ENCODE results near the gene HAPLN2.
"Not testable (repeated sequence)": the region's sequence is repeated elsewhere in the genome, so short reads cannot be mapped to it uniquely, and the experiment has no call there.

The HAPLN2 gene

GRCh38 chr1:156619582-156619955, 354 bp downstream of the HAPLN2 start:
- Mint-ChIP-seq H3K9me3 (no peaks in the 10 kb centered on the region), H3K27me3 (peaks cover 33% of the 10 kb centered on the region), H3K4me1 (peaks cover 5% of the 10 kb centered on the region), H3K27ac (no peak overlapping the region), H3K36me3 (no peaks in the 10 kb centered on the region), H3K4me3 (no peak overlapping the region)
- DNase-seq (ENCODE audit: low spot score in 2 of 2) (no peak), ATAC-seq (ENCODE audit: low read depth) (no peak)

GRCh38 chr1:156622581-156623297, 3.5 kb downstream of the HAPLN2 start:
- Mint-ChIP-seq H3K27ac (no peak overlapping the region), H3K27me3 (peaks cover 28% of the 10 kb centered on the region), H3K36me3 (no peaks in the 10 kb centered on the region), H3K9me3 (no peaks in the 10 kb centered on the region), H3K4me1 (peaks cover 9% of the 10 kb centered on the region), H3K4me3 (no peak overlapping the region)
- ATAC-seq (ENCODE audit: low read depth) (no peak), DNase-seq (ENCODE audit: low spot score in 2 of 2) (no peak)

GRCh38 chr1:156623946-156624813, 5.0 kb downstream of the HAPLN2 start:
- H3K27ac Mint-ChIP-seq, result no peak overlapping the region
- H3K36me3 Mint-ChIP-seq, result no peaks in the 10 kb centered on the region
- H3K27me3 Mint-ChIP-seq, result peaks cover 26% of the 10 kb centered on the region
- DNase-seq (ENCODE audit: low spot score in 2 of 2) (peak in 1 of 2 donors; percentile 58), ATAC-seq (ENCODE audit: low read depth) (peak; percentile 58)
- no peaks in the 10 kb centered on the region for H3K9me3 Mint-ChIP-seq
- peak overlapping the region; percentile 70 for H3K4me3 Mint-ChIP-seq
- peaks cover 7% of the 10 kb centered on the region for H3K4me1 Mint-ChIP-seq

- H3K4me1 Mint-ChIP-seq, result peaks cover 5% of the 10 kb centered on the region
- ATAC-seq (ENCODE audit: low read depth) (peak; percentile 4), DNase-seq (ENCODE audit: low spot score in 2 of 2) (no peak)
- H3K4me3 Mint-ChIP-seq, result peak overlapping the region; percentile 70
- H3K9me3 Mint-ChIP-seq, result no peaks in the 10 kb centered on the region
- H3K36me3 Mint-ChIP-seq, result no peaks in the 10 kb centered on the region
- H3K27ac Mint-ChIP-seq, result no peak overlapping the region
- peaks cover 23% of the 10 kb centered on the region for H3K27me3 Mint-ChIP-seq
Observed at GRCh38 chr1:156624814-156625435, 5.7 kb downstream of the HAPLN2 start.

DNA sequence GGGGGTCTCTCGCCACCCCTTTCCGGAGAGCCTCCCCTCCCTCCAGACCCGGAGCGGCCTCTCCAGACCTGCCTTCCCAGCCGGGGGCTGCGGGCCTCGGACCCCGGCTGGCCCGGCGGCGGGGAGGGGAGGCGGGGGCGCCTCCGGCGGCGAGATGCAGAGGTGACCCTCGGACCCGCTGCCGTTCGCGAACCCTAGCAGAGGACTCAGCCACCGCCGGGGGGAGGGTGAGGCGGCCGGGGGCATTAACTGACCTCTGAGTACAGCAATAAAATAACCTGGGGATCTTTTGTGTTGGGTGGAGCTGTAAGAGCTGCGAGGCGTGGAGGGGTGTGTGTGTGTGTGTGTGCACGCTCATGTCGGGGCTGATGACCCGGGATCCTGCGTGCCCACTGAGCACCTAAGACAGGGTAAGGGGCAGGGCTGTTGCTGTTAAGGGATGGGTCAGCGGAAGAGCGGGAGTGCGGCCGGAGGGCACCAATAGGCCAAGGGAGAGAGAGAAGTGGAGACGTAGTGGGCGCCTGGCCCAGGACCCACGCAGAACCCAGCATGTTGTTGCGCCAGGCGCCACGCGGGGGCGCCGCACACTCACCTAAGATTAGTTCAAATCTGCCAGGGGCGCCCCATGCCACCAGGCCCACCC, 6.3 kb downstream of the HAPLN2 start:
- H3K4me1 Mint-ChIP-seq, result peaks cover 5% of the 10 kb centered on the region
- H3K9me3 Mint-ChIP-seq, result no peaks in the 10 kb centered on the region
- no peak overlapping the region for H3K27ac Mint-ChIP-seq
- ATAC-seq (ENCODE audit: low read depth), result peak; percentile 61
- peaks cover 21% of the 10 kb centered on the region for H3K27me3 Mint-ChIP-seq
- no peaks in the 10 kb centered on the region for H3K36me3 Mint-ChIP-seq
- DNase-seq (ENCODE audit: low spot score in 2 of 2), result peak; percentile 72 to 77
- peak overlapping the region; percentile 77 for H3K4me3 Mint-ChIP-seq

DNA sequence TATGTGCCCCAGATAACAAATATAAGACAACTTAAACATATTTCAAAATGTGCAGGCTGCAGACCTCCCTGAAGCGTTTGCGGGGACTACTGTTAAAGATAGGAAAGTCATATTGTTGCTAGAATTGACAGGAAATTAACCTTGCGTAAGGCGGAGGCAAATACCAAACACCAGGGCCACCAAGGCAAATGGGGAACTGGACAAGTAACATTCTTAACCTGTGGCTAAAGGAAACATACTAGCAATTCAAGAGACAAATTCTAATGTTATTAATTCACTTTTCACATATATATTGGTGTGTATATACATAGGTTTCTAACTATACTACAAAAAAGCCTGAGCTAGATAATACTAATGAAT, 6.8 kb downstream of the HAPLN2 start:
- H3K9me3 Mint-ChIP-seq, result no peaks in the 10 kb centered on the region
- H3K4me3 Mint-ChIP-seq, result no peak overlapping the region
- ATAC-seq (ENCODE audit: low read depth) (no peak), DNase-seq (ENCODE audit: low spot score in 2 of 2) (no peak)
- H3K4me1 Mint-ChIP-seq, result peaks cover 5% of the 10 kb centered on the region
- no peak overlapping the region for H3K27ac Mint-ChIP-seq
- H3K36me3 Mint-ChIP-seq, result no peaks in the 10 kb centered on the region
- H3K27me3 Mint-ChIP-seq, result peaks cover 20% of the 10 kb centered on the region

DNA sequence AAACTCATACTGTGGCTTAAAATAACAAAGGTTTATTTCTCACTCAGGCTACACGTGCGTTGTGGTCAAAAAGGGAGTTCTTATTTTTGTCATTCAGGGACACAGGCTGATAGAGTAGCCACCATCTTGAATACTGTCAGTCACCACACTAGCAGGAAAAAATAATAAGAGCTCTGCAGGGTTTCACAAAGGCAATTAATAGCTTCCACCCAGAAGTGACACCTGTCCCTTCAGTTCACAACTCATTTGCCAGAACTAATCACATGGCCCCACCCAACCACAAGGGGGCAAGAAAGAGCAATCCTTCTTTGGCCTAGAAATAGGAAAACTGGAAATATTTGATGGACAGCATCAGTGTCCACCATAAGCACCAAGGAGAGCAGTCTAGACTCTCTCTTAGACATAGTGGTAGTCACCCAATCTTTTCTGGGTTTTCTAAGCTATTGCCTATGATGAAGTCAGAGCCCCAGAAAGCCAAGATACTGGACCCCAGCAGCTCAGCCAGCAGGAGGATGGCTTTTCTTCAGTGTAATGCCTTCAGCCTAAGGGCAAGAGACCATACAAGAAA, 8.2 kb downstream of the HAPLN2 start:
- peaks cover 23% of the 10 kb centered on the region for H3K27me3 Mint-ChIP-seq
- ATAC-seq (ENCODE audit: low read depth) (no peak), DNase-seq (ENCODE audit: low spot score in 2 of 2) (no peak)
- H3K9me3 Mint-ChIP-seq, result no peaks in the 10 kb centered on the region
- peaks cover 5% of the 10 kb centered on the region for H3K4me1 Mint-ChIP-seq
- H3K4me3 Mint-ChIP-seq, result no peak overlapping the region
- no peak overlapping the region for H3K27ac Mint-ChIP-seq
- no peaks in the 10 kb centered on the region for H3K36me3 Mint-ChIP-seq

DNA sequence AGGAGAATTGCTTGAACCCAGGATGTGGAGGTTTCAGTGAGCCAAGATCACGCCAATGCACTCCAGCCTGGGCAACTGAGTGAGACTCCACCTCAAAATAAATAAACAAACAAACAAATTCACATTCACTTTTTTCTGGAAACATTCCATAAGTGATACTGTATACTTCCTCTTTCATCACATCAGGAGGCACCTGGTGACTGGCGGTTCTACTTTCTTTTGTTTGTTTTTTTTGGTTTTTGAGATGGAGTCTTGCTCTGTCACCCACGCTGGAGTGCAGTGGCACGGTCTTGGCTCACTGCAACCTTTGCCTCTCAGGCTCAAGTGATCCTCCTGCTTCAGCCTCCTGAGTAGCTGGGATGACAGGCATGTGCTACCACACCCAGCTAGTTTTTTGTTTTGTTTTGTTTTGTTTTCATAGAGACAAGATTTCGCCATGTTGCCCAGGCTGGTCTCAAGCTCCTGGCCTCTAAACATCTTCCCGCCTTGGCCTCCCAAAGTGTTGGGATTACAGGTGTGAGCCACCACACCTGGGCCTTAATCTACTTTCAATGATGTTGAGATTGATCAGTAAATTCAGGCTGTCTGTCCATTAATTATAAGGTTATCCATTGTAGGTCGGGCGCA, 10.7 kb downstream of the HAPLN2 start:
- Mint-ChIP-seq H3K4me3 (no peak overlapping the region), H3K27ac (no peak overlapping the region), H3K9me3 (no peaks in the 10 kb centered on the region), H3K4me1 (peaks cover 3% of the 10 kb centered on the region), H3K36me3 (no peaks in the 10 kb centered on the region), H3K27me3 (peaks cover 20% of the 10 kb centered on the region)
- ATAC-seq (ENCODE audit: low read depth), result peak; percentile 37
- DNase-seq (ENCODE audit: low spot score in 2 of 2), result no peak

- H3K9me3 Mint-ChIP-seq; H3K4me3 Mint-ChIP-seq; ATAC-seq (ENCODE audit: low read depth); DNase-seq (ENCODE audit: low spot score in 2 of 2); H3K27ac Mint-ChIP-seq; H3K36me3 Mint-ChIP-seq; H3K4me1 Mint-ChIP-seq: not testable (repeated sequence)
- peaks cover 20% of the 10 kb centered on the region for H3K27me3 Mint-ChIP-seq
Observed at GRCh38 chr1:156631152-156631551, 11.9 kb downstream of the HAPLN2 start.

GRCh38 chr1:156632355-156632754, 13.1 kb downstream of the HAPLN2 start:
- no peaks in the 10 kb centered on the region for H3K9me3 Mint-ChIP-seq
- H3K36me3 Mint-ChIP-seq, result no peaks in the 10 kb centered on the region
- ATAC-seq (ENCODE audit: low read depth), result no peak
- no peak for DNase-seq (ENCODE audit: low spot score in 2 of 2)
- H3K4me1 Mint-ChIP-seq, result peaks cover 4% of the 10 kb centered on the region
- no peak overlapping the region for H3K27ac Mint-ChIP-seq
- H3K4me3 Mint-ChIP-seq, result no peak overlapping the region
- peaks cover 24% of the 10 kb centered on the region for H3K27me3 Mint-ChIP-seq

DNA sequence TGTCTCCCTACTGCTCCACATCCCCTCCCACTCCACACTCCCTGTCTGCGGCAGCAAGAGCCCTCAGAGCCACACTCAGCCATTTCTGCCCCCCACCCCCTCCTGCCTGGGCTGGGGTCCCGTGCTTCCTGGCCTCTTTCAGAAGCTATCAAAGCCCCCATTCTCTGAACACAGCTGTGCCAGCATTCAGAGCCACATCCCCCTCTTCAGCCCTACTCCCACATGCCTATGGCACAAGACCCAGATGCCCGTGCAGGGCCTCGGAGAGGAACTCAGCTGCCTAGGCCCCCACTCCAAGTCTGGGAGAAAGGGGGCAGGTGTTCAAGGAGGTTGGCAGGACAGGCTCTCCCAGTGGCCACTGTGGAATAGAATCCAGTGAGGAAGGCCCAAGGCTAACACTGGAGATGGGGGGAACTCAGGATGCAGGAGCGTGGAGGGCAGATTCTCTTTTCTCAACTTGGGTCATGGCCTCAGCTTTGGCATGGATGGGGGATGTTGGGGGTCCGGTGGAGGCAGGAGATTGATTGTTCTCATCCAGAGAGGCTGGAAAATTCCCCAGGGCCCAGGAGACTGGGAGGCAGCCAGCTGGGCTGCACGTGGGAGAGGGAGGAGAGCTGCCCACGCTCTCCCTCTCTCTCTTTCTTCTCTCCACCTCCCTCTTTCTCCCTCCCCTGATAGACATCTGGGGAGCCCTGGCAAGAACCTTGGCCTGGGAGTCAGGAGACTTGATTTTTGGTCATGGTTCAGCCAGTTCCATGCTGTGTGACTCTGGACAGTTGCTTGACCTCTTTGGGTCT, 19.2 kb downstream of the HAPLN2 start:
- DNase-seq (ENCODE audit: low spot score in 2 of 2) (no peak), ATAC-seq (ENCODE audit: low read depth) (no peak)
- no peaks in the 10 kb centered on the region for H3K36me3 Mint-ChIP-seq
- peaks cover 16% of the 10 kb centered on the region for H3K4me1 Mint-ChIP-seq
- H3K27ac Mint-ChIP-seq, result no peak overlapping the region
- peaks cover 41% of the 10 kb centered on the region for H3K27me3 Mint-ChIP-seq
- H3K4me3 Mint-ChIP-seq, result no peak overlapping the region
- no peaks in the 10 kb centered on the region for H3K9me3 Mint-ChIP-seq

- DNase-seq (ENCODE audit: low spot score in 2 of 2), result no peak
- no peaks in the 10 kb centered on the region for H3K36me3 Mint-ChIP-seq
Observed at GRCh38 chr1:156639601-156640101, 20.4 kb downstream of the HAPLN2 start.

More at GRCh38 chr1:156639601-156640101, 20.4 kb downstream of the HAPLN2 start:
- no peak overlapping the region for H3K4me3 Mint-ChIP-seq
- ATAC-seq (ENCODE audit: low read depth), result no peak
- H3K4me1 Mint-ChIP-seq, result peaks cover 20% of the 10 kb centered on the region
- H3K27ac Mint-ChIP-seq, result no peak overlapping the region
- peaks cover 43% of the 10 kb centered on the region for H3K27me3 Mint-ChIP-seq
- no peaks in the 10 kb centered on the region for H3K9me3 Mint-ChIP-seq

Measured in memory B cell (primary cell).